HepG2 (cell line): ENCODE data around the gene KLF3. TPM values are rescaled to one million over a fixed set of nuclear protein-coding genes. Genes with fewer than 3 reads are reported as not detected.

Experiments used
- ATAC-seq: fragments of 200-7000 bp; cut with Tn5 transposase; 3 replicates; pipeline ENCODE4 v1.9.1; 2020; ENCODE audit warnings: mild to moderate bottlenecking, moderate library complexity
- BruUV-seq: library from RNA; stranded (reverse); fragments of 400-500 nt; replicated peaks from 2 replicates; lab custom pipeline; 2021; lab: Mats Ljungman, UMichigan
- CTCF ChIA-PET: fragments of 300-600 bp; formaldehyde crosslinking; extraction: SDS; loops from one replicate; lab custom pipeline; 2021; ENCODE audit warnings: low total read pairs, inconsistent platforms, low intra/inter-chr PET ratio; lab: Yijun Ruan, JAX
- POLR2A ChIA-PET: fragments of 350-600 bp; sonication (Branson Sonifier 250); formaldehyde crosslinking; loops from one replicate; lab custom pipeline; 2020; ENCODE audit warnings: antibody characterized with exemption, inconsistent platforms; lab: Yijun Ruan, JAX
- DNase-seq: peaks from one replicate; pipeline ENCODE4 v3.0.0-alpha.2; 2015; ENCODE audit warnings: low spot score
- FAIRE-seq: peaks from 3 replicates; lab custom pipeline; 2011; peaks lifted over from hg19 to GRCh38; lab: Jason Lieb, UNC
- H2AFZ ChIP-seq: one replicate; pipeline ENCODE4 v1.6.1; 2011; ENCODE audit warnings: low read length, inconsistent platforms
- H3K27ac ChIP-seq: fragments of 300-600 bp; 3 replicates; pipeline ENCODE4 v1.8.0; 2011; ENCODE audit warnings: mixed run types, mild to moderate bottlenecking, mixed read lengths, low read length, inconsistent platforms; ENCODE audit not compliant: insufficient read depth; ENCODE audit errors: extremely low read length
- H3K27me3 ChIP-seq, 2 experiments: fragments of 200-600 bp in 1 of 2; 2 replicates in 1 of 2; 3 replicates in 1 of 2; pipeline versions ENCODE4 v1.6.0 to v1.8.0; 2011; ENCODE audit warnings: low read length in 2 of 2, mild to moderate bottlenecking in 2 of 2, moderate library complexity in 2 of 2, inconsistent platforms in 1 of 2; ENCODE audit not compliant: insufficient read depth in 2 of 2, control insufficient read depth in 1 of 2
- H3K36me3 ChIP-seq, 2 experiments: fragments of 200-600 bp in 1 of 2; replicated peaks in 1 of 2; 2 replicates in 1 of 2; 3 replicates in 1 of 2; pipeline versions ENCODE4 v1.5.1 to v1.8.0; 2011; ENCODE audit warnings: low read length in 2 of 2, inconsistent platforms in 1 of 2; ENCODE audit not compliant: insufficient read depth in 2 of 2, control insufficient read depth in 1 of 2
- H3K4me1 ChIP-seq: 2 replicates; pipeline ENCODE4 v1.5.1; 2012; ENCODE audit warnings: low read length, inconsistent platforms; ENCODE audit not compliant: insufficient read depth
- H3K4me2 ChIP-seq: 2 replicates; pipeline ENCODE4 v1.6.0; 2011; ENCODE audit warnings: low read depth, low read length, inconsistent platforms
- H3K4me3 ChIP-seq, 3 experiments: fragments of 200-600 bp in 1 of 3; sonication (generic), shearing (Covaris generic) in 1 of 3; replicated peaks in 1 of 3; 2 replicates each; pipeline ENCODE4 v1.5.1; 2011 to 2016; ENCODE audit warnings: low read length in 3 of 3, inconsistent platforms in 2 of 3, low read depth in 2 of 3, mild to moderate bottlenecking in 2 of 3, control low read depth in 1 of 3, mixed read lengths in 1 of 3; ENCODE audit not compliant: insufficient read depth in 1 of 3
- H3K79me2 ChIP-seq: one replicate; pipeline ENCODE4 v1.6.1; 2011; ENCODE audit warnings: low read length, inconsistent platforms; ENCODE audit not compliant: insufficient read depth
- H3K9ac ChIP-seq: 2 replicates; pipeline ENCODE4 v1.6.0; 2011; ENCODE audit warnings: mild to moderate bottlenecking, low read depth, low read length, inconsistent platforms; ENCODE audit not compliant: insufficient read depth
- H3K9me3 ChIP-seq: 2 replicates; pipeline ENCODE4 v1.5.1; 2012; ENCODE audit warnings: mild to moderate bottlenecking, low read length
- H4K20me1 ChIP-seq: 2 replicates; pipeline ENCODE4 v1.6.0; 2011; ENCODE audit warnings: inconsistent platforms, mild to moderate bottlenecking, low read length, moderate library complexity; ENCODE audit not compliant: insufficient read depth
- CCDC6 ChIP-seq: sonication (generic); formaldehyde crosslinking; IDR thresholded peaks from 2 replicates; pipeline ENCODE4 v1.8.1; 2022; ENCODE audit warnings: mild to moderate bottlenecking, missing genetic modification reagents, moderate library complexity
- EZH2 ChIP-seq: conservative IDR thresholded peaks from 2 replicates; pipeline ENCODE4 v1.6.1; 2012; ENCODE audit warnings: mild to moderate bottlenecking, low read depth, low read length, moderate library complexity
- FIP1L1 ChIP-seq: fragments of 200-400 bp; formaldehyde crosslinking; IDR thresholded peaks from 2 replicates; pipeline ENCODE4 v1.6.1; 2018; ENCODE audit warnings: low read depth, mild to moderate bottlenecking, low read length, moderate library complexity, borderline replicate concordance; ENCODE audit not compliant: insufficient read depth
- HNRNPUL1 ChIP-seq: fragments of 200-400 bp; formaldehyde crosslinking; IDR thresholded peaks from 2 replicates; pipeline ENCODE4 v1.6.1; 2017; ENCODE audit warnings: low read depth, mild to moderate bottlenecking, low read length, moderate library complexity
- NPAS2 ChIP-seq: sonication (generic); formaldehyde crosslinking; IDR thresholded peaks from 2 replicates; pipeline ENCODE4 v1.8.0; 2022; ENCODE audit warnings: mild to moderate bottlenecking, missing genetic modification reagents, borderline replicate concordance
- NR2C2 ChIP-seq: sonication (generic); formaldehyde crosslinking; IDR thresholded peaks from 2 replicates; pipeline ENCODE4 v1.4.0; 2020; ENCODE audit warnings: missing genetic modification reagents, mild to moderate bottlenecking, moderate library complexity, borderline replicate concordance
- POGZ ChIP-seq: sonication (generic); formaldehyde crosslinking; IDR thresholded peaks from 2 replicates; pipeline ENCODE4 v1.4.0; 2020; ENCODE audit warnings: mild to moderate bottlenecking, missing genetic modification reagents
- RARA ChIP-seq: IDR thresholded peaks from 2 replicates; pipeline ENCODE4 v1.6.1; 2016; ENCODE audit warnings: missing genetic modification reagents, missing compliant biosample characterization
- SUZ12 ChIP-seq: fragments of 150-350 bp; IDR thresholded peaks from 2 replicates; pipeline ENCODE4 v1.6.1; 2014; ENCODE audit warnings: low read depth, low read length
- ZBTB38 ChIP-seq: sonication (generic); formaldehyde crosslinking; IDR thresholded peaks from 2 replicates; pipeline ENCODE4 v1.5.1; 2020; ENCODE audit warnings: mild to moderate bottlenecking, missing genetic modification reagents
- ZFP36L2 ChIP-seq: sonication (generic); formaldehyde crosslinking; IDR thresholded peaks from 2 replicates; pipeline ENCODE4 v1.4.0; 2020; ENCODE audit warnings: missing genetic modification reagents
- ZNF136 ChIP-seq: sonication (generic); formaldehyde crosslinking; IDR thresholded peaks from 2 replicates; pipeline ENCODE4 v1.8.1; 2022; ENCODE audit warnings: low read depth, mild to moderate bottlenecking, moderate library complexity, missing genetic modification reagents
- ZNF329 ChIP-seq: sonication (generic); formaldehyde crosslinking; IDR thresholded peaks from 2 replicates; pipeline ENCODE4 v1.9.0; 2021; ENCODE audit warnings: low read depth, mild to moderate bottlenecking, missing genetic modification reagents
- ZNF530 ChIP-seq: sonication (generic); formaldehyde crosslinking; IDR thresholded peaks from 2 replicates; pipeline ENCODE4 v1.5.0; 2020; ENCODE audit warnings: low read depth, mild to moderate bottlenecking, missing genetic modification reagents
- ZNF547 ChIP-seq: sonication (generic); formaldehyde crosslinking; IDR thresholded peaks from 2 replicates; pipeline ENCODE4 v1.5.1; 2020; ENCODE audit warnings: mild to moderate bottlenecking, missing genetic modification reagents
- ZNF780A ChIP-seq: sonication (generic); formaldehyde crosslinking; IDR thresholded peaks from 2 replicates; pipeline ENCODE4 v1.8.0; 2022; ENCODE audit warnings: mild to moderate bottlenecking, missing genetic modification reagents, moderate library complexity
- WGBS: methylation state at CpG from one replicate; pipeline ENCODE4 v1.1.6; 2017; ENCODE audit warnings: low lambda C conversion rate; 5-methylcytosine and 5-hydroxymethylcytosine counted together
- in situ Hi-C: cut with HindIII; loops from 2 replicates; pipeline ENCODE4 v1.10.0; 2017; ENCODE audit warnings: low pct_unique_long_range_greater_than_20kb; ENCODE audit not compliant: extremely low pct_ligation_motif_present
- intact Hi-C: fragments of 100-400 bp; cut with micrococcal nuclease; formaldehyde crosslinking; loops from one replicate; pipeline ENCODE4 v1.10.0; 2022; ENCODE audit not compliant: unreplicated experiment
- polyA plus RNA-seq, 8 experiments: library from polyadenylated mRNA; depleted of rRNA in 3 of 8; stranded (reverse) in 7 of 8; unstranded in 1 of 8; fragments of >200 nt; fragmentation: Illumina TruSeq in 4 of 8; extraction: Trizol in 4 of 8; gene quantifications; 2 replicates each; pipeline versions ENCODE4 v1.2.1 to v1.2.3, GENCODE V29; 2011 to 2016; ENCODE audit warnings: low read depth in 4 of 8, missing spikeins in 1 of 8, mixed read lengths in 1 of 8; ENCODE audit not compliant: insufficient read depth in 1 of 8
- total RNA-seq, 5 experiments: library from RNA; depleted of rRNA; stranded (reverse); fragments of >200 nt; fragmentation: Illumina TruSeq; extraction: Trizol; gene quantifications; 2 replicates each; pipeline ENCODE4 v1.2.3, GENCODE V29; 2016; ENCODE audit warnings: low read depth in 1 of 5

KLF3 gene
- total and polyA plus RNA-seq, 2 of the 13 experiments (the other 11 are each of a cell fraction or from before 2014, with no cell fraction given): 29.1 to 37.8 TPM

DNA sequence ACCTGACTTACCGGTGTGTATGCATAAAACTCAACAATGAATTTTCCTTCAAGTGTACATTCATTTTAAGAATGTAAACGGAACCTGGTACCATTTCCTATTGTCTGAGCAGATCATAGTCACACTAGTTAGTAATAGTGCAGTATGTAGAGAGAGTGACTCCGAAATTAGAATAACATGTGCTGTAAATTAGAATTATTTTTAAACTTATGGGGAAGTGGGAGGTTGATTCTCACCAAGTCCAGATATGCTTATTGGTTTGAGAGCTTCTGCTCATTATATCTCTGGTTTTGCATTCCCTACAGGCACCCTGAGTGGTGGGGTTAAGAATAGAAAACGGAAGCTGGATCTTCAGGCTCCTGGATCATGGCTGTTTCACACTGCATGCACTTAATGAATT lies 39.6 kb downstream of the KLF3 start:
- ATAC-seq: peak; percentile 32
- ChIA-PET CTCF (no interaction called here), POLR2A (no interaction called here)
- 41% methylated on average over 4 of the region's 4 CpGs for WGBS
- Histone ChIP-seq H3K9me3 (no peaks in the 10 kb centered on the region), H3K27me3 (no peaks in the 10 kb centered on the region; a peak in 2 of 5 replicates), H3K79me2 (no peaks in the 10 kb centered on the region), H3K27ac (no peak overlapping the region), H3K4me2 (no peak overlapping the region), H3K9ac (no peak overlapping the region), H3K4me1 (no peaks in the 10 kb centered on the region), H3K4me3 (no peak overlapping the region), H4K20me1 (no peaks in the 10 kb centered on the region), H3K36me3 (no peaks in the 10 kb centered on the region), H2AFZ (no peak overlapping the region)
- in situ Hi-C loops: no loop called here
- DNase-seq: no peak
- FAIRE-seq: no peak
- intact Hi-C loops: no loop called here
- no peak for TF ChIP-seq ZNF530 (CRISPR knock-in tag)
- TF ChIP-seq ZNF780A (CRISPR knock-in tag): no peak
- no peak for TF ChIP-seq HNRNPUL1
- TF ChIP-seq FIP1L1: no peak
- no peak for TF ChIP-seq SUZ12
- TF ChIP-seq NPAS2 (CRISPR knock-in tag): no peak
- TF ChIP-seq RARA (CRISPR knock-in tag): no peak
- no peak for TF ChIP-seq ZBTB38 (CRISPR knock-in tag)
- TF ChIP-seq CCDC6: no peak
- no peak for TF ChIP-seq ZNF547 (CRISPR knock-in tag)
- no TSS peak for BruUV-seq

DNA sequence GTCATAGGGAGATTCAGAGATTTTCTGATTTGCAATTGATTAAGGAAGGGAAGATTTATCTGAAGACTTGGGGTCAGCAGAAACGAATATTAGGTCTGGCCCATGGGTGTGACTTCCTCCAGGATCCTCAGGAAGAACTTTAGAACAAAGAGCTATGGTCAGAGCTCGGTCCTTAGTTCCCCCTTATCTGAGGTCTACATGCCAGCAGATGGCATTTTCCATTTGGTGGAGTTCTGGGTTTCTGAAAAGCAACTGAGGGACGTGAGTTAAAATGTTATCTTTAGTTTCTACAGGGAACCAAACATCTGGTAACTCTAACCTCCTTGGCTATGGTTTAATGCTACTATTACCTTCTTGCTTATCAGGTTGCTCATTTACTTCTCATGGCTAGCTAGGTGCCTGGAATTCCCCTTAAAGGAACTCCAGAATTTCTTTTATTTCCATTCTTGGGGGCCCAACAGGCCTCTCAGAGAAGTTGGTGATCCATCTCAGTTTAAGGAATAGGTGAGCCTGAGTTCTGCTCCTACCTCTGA lies 40.7 kb downstream of the KLF3 start:
- Histone ChIP-seq H3K9ac (no peak overlapping the region), H3K9me3 (no peaks in the 10 kb centered on the region), H3K27ac (no peak overlapping the region), H3K4me2 (no peak overlapping the region), H3K36me3 (no peaks in the 10 kb centered on the region), H3K4me3 (no peak overlapping the region), H2AFZ (no peak overlapping the region), H3K27me3 (no peaks in the 10 kb centered on the region; a peak in 2 of 5 replicates), H3K79me2 (no peaks in the 10 kb centered on the region), H4K20me1 (no peaks in the 10 kb centered on the region), H3K4me1 (no peaks in the 10 kb centered on the region)
- CTCF ChIA-PET: no interaction called here
- no peak for FAIRE-seq
- no peak for TF ChIP-seq ZFP36L2 (CRISPR knock-in tag)
- TF ChIP-seq ZNF136 (CRISPR knock-in tag): no peak
- no peak for TF ChIP-seq NR2C2 (CRISPR knock-in tag)
- TF ChIP-seq POGZ (CRISPR knock-in tag): no peak
- TF ChIP-seq EZH2: no peak
- TF ChIP-seq ZNF329 (CRISPR knock-in tag): no peak
- intact Hi-C loops: no loop called here
- no TSS peak for BruUV-seq
- POLR2A ChIA-PET: interaction anchor here (0.5 kb wide), 1 partner anchor 1362 kb away, joined by 3 read pairs; no protein-coding TSS in a partner anchor
- WGBS: 4% methylated on average over 3 of the region's 3 CpGs
- in situ Hi-C loops: no loop called here
- ATAC-seq: peak; percentile 8; the same call in 1 of the 3 replicates
- no peak for DNase-seq
